COR-L47 (cell line): ENCODE data around the gene ZNF583.

ENCODE experiments used
- DNase-seq: peaks from one replicate; lab custom pipeline; 2025; lab: John Stamatoyannopoulos, UW

ZNF583 gene

DNA sequence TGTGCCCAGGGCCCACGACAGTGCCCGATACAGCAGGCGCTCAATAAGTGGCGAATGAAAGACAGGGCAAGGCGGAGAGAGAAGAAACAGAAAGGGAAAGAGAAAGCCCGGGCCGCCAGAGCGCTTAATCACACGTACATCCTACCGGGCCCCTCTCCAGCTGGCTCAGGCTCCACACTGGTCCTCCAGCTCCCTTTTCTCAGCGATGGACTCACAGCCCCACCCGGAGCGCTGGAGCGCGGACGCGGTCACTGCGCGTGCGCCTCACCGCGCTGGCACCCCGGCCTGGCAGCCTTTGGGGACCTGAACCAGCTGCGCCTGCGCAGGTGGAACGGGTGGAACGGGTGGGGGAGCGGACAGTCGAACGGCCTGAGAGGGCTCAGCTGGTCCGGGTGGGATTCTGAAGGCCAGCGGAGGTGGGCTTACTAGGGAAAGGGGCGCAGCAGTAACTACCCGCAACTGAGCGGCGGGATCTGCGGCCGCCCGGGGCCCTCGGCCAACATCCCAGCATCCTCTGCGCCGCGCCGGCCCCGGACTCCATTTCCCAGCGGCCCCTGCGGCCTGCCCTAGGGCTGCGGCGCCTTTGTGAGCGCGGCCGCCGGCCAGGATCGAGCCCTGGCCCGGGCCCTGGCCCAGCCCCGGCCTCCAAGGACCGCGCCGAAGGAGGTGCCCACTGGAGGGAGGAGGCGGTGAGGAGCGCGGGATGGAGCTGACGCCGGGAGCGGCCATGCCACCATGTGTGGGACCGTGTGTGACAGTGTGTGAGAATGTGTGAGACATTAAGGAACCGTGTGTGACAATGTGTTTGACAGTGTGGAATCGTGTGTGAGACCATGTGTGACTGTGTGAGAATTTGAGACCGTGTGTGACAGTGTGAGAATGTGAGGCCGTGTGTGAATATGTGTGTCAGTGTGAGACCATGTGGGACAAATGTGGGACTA is at the start of gene ZNF583:
TSS of gene ZNF583 (plus strand) at position 569 of the 941 bp plus-strand sequence. CDS start 2,783 bp downstream, outside the sequence.
- peak; percentile 88 for DNase-seq

DNA sequence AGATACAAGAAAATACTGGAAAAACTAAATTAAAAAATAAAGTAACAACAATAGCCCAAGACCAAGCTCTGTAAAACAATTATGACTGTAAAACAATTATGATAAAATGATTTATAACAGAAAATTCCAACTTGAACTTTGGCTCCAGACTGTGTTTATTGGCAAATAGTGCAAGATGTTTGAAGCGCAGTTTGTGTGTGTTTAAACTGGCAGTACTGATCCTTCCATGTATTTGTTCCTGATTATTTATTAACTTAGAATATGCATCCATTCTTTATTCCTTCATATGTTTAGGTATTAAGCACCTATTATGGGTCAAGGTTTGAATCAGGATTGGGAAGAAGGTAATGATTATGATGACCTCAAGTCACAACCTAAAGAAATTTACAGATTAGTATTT is 48.6 kb upstream of the ZNF583 start:
- no peak for DNase-seq

DNA sequence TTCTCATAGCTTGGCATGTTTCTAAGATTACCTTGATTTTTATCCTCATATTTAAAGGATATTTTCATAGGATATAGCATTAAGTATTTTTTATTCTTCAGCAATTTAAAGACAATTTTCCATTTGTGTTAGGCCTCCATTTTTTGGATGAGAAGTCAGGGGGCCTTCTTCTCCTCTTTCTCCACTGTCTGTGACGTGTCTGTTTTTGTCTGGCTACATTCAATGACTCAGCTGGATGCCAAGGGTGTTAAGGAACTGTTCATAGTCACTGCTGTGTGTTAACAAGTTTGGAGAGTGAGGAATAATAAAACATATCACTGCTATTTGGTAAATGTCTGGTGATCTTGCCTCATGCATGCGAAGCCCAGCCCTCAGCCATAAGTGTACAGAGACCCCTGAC is 47.2 kb upstream of the ZNF583 start:
- no peak for DNase-seq

DNA sequence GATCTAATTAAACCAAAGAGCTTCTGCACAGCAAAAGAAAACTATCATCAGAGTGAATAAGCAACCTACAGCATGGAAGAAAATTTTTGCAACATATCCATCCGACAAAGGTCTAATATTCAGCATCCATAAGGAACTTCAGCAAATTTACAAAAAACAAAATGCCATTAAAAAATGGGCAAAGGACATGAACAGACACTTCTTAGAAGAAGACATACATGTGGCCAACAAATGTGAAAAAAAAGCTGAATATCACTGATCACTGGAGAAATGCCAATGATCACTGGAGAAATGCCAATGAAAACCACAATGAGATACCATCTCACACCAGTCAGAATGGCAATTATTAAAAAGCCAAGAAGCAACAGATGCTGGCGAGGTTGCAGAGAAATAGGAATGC is 43.3 kb upstream of the ZNF583 start:
- no peak for DNase-seq

DNA sequence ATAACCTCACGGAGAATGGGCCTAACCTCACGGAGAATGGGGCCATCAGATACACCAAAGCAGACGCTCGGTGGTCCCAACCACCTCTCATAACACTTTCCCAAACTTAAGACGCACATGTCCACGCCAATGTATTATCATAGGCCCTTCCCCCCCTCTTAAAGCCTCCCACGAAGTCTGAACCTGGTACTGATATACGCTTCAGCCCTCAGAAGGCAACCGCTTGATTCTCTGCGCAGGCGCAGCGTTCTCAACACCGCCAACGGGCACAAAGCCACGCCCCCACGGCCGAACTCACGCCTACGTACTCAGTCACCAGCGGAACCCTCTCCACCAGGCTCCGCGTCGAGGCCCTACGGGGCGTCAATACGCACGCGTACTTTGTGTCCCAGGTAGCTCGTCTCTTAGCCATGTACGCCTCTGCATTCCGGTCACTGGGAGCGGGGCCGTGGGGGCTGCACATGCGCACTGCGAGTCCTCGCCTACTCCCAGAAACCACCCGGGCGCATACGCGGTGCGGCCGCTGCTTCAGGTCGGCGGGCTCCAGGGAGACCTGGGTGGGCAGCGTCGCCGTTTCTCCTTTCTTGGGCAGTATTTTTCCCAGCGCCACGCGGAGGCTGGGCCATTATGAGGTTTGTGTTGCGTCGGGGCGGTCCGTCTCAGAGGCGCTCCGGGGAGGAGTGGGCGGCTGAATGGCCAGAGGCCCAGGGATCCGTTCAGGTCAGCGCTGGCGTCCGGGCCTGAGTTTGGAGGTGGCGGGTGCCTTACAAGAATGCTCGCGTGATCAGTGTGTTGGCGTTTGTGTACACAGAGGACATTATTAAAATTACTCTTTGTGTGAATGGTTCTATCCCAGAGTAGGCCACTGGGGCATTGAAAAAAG is 36.1 kb upstream of the ZNF583 start:
- DNase-seq, result peak; percentile 94

DNA sequence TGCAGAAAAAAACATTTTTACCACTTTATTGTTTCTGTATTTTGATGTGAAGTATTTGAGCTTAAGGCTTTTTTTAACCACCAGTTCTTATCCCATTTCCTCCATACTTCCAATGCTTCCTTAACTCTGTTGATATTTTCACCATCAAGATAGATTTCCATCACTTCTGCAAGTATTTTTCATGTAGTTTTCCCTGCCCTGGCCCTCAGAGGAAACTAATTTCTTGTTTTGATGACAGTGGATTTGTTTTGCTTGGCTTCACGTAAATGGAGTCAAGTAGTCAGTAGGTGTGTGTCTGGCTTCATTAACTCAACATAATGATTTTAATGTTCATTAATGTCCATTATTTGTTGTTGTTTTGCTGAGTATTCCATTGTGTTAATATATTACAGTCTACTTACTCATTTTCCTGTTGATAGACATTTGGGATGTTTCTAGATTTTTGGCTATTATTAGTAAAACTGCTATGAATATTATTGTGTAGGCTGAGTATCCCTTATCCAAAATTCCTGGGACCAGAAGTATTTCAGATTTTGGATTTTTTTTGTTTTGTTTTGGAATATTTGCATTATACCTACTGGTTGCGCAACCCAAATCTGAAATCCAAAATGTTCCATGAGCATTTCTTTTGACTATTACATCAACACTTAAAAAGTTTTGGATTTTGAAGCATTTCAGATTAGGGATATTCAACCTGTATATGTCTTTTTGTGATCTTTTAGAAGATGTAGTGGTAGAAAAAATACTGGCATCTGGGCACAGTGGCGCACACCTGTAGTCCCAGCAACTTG is 34.1 kb upstream of the ZNF583 start:
- no peak for DNase-seq

DNA sequence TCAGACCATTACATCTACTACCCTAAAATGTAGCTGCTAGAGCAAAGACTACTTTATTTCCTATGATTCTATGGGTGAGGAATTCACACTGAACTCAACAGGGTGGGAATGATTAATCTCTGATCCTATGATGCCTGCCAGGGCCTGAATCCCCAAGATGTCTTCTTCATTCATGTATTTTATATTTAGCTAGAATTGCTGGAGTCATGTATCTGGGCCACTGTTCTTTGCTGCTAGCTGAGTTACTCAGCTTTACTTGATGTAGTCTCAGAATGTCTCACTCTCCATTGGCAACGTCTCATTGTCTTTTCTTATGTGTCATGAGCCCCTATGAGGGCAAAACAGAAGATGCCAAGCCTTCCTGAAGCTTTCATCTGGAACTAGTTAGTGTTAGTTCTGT is 31.9 kb upstream of the ZNF583 start:
- DNase-seq, result no peak

DNA sequence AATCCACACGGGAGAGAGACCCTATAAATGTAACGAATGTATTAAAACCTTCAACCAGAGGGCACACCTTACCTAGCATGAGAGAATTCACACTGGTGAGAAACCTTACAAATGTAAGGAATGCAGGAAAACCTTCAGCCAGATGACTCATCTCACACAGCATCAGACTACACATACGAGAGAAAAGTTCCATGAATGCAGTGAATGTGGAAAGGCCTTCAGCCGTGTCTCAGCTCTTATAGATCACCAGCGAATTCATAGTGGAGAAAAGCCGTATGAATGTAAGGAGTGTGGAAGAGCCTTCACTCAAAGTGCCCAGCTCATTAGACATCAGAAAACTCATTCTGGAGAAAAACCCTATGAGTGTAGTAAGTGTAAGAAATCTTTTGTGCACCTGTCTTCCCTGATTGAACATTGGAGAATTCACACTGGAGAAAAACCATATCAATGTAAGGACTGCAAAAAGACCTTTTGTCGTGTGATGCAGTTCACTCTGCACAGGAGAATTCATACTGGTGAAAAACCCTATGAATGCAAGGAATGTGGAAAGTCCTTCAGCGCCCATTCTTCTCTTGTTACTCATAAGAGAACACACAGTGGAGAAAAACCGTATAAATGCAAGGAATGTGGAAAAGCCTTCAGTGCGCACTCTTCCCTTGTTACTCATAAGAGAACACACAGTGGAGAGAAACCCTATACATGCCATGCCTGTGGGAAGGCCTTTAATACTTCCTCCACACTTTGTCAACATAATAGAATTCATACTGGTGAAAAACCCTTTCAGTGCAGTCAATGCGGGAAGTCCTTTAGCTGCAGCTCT is 26.8 kb upstream of the ZNF583 start:
- DNase-seq, result no peak

DNA sequence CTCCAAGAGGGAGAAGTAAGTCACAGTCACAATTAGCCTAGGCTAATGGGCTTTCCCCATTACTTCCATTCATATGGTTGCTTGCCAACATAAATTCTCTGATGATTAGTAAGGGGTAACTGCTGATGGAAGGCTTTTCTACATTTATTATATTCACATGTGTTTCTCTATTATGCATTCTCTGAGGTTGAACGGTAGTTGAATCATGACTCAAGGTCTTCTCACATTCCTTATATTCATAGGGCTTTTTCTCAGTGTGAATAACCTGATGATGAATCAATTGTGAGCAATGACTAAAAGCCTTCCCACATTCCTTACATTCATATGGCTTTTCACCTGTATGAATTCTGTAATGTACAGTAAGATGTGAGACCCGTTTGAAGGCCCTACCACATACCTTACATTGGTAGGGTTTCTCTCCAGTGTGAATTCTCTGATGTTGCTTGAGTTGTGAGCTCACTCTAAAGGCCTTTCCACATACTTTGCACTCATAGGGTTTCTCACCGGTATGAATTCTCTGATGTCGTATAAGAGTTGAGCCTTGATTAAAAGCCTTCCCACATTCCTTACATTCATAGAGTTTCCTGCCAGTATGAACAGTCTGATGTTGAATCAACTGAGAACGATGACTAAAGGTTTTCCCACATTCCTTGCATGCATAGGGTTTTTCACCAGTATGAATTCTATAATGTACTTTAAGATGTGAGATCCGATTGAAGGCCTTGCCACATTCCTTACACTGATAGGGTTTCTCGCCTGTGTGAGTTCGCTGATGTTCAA is 20.1 kb upstream of the ZNF583 start:
- DNase-seq, result no peak

DNA sequence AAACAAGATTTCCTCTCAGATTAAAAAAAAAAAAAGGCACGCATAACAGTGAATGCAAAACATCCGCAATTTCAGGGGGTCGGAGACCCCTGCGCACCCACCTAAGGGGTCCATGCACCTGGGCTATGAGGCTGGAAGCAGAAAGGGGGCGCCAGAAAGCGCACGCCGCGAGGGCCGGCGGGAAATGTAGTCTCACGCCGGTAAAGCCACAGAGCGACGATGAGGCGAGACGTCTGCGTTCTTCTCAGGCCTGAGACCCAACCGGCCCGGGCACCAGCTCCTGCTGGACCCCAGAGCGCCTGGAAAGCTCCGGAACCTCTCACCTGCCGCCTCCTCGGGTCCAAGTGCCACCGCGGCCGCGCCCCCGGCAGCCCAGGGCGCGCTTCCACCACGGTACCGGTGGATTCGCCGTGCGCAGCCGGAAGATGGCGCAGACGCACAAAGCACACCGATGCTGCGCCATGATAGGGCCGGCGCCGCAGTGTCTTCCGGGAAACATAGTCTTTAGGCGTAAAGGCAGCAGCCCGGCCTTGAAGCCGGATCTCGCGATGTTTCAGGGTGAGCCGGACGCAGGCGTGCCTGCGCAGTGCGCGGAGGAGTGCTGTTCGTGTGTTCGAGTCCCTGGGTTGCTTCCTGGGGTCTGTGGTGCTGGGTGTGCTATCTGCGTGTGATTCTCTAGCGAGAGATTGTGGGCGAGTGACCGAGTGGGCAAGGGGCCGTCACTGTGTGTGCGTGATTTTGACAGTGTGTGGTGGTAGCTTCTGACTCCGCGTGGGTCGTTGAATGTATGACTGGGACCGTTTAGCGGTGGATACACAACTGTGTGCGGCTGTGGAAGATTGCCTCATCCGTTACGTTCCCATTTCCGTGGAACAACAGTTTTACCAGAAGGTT is 10.8 kb upstream of the ZNF583 start, which contains the start of gene ZNF582:
TSS of gene ZNF582 (minus strand) at position 416 of the 894 bp plus-strand sequence. CDS start 1,782 bp downstream, outside the sequence.
- DNase-seq, result peak; percentile 96

DNA sequence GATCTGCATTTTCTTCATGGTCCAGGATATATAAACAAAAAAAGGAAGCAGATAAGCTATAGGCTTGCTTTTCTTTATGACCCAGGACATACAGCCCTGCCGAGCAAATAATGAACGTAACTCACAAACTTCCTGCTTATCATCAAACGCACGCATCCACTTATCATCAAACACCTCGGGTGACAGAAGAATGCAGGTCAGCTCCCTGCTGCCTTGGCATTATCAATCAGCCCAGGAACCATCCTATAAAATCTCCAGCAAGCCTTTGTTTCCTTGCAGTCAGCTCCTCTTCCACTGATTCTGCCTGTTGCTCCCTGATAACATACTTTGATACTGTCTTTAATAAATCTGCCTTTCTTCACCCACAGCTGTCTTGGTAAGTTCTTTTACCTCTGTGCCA is 5.3 kb upstream of the ZNF583 start:
- no peak for DNase-seq

DNA sequence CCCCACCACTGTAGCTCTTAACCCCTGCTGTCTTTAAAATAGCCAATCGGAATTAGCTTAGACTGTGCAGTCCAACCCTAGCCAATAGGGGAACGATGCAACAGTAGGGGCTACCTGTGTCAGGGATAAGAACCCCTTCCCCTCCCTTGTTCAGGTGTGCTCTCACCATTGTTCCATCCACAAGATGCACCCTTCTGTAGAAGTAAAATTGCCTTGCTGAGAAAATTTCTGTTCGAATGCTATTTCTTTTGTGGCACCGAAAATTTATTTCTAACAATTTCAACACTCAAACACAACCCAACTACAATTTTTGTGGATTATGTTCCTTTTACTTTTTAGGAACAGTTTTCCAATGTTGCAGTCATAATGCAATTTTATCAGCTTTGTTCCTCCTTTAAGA is 3.6 kb upstream of the ZNF583 start:
- DNase-seq, result no peak

DNA sequence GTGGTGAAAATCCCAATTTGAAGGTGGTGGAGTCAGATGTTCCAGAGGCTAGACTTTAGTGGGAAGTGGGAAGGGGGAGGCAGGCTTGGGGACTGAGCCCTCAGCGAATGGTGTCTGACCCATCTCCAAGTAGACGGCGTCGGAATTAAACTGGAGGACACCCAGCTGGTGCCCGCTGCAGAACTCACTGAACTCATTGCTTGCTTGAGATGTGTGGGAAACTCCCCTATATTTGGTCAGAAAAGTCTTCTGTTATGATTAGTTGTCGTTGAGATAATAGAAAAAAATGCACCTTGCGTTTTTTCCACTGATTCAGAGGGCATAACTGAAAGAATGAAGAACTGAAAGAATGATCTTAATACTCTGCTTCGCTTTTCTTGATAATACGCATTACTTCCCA is 871 bp upstream of the ZNF583 start:
- DNase-seq, result no peak

DNA sequence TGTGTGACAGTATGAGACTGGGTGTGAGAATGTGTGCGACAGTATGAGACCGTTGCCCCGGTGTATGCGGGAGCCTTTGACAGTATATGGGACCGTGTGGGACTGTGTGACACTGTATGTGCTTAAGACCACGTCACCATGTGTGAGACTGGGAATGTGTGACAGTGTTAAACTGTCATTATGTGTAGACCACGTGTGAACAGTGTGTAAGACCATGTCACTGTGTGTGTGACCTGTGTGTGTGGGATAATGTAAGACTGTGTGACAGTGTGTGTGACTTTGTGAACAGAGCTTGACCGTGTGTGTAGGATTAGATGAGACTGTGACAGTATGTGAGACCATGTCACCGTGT is 549 bp downstream of the ZNF583 start:
- no peak for DNase-seq

DNA sequence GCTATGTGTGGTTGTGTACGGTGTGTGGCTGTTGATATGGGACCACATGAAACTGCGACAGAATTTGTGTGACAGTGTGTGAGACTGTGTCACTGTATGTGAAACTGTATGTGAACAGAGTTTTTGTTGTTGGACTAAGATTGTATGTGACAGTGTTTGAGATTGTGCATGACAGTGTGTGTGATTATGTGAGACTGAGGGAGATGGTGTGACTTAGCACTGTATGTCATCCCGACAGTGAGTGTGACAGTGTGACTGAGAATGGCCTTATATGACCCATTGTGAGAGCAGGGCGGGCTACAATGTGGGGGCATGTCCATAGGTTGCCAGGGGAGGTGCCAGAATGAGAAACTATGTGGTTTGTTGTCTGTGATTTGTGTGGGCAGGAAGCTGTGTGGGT is 930 bp downstream of the ZNF583 start:
- no peak for DNase-seq

DNA sequence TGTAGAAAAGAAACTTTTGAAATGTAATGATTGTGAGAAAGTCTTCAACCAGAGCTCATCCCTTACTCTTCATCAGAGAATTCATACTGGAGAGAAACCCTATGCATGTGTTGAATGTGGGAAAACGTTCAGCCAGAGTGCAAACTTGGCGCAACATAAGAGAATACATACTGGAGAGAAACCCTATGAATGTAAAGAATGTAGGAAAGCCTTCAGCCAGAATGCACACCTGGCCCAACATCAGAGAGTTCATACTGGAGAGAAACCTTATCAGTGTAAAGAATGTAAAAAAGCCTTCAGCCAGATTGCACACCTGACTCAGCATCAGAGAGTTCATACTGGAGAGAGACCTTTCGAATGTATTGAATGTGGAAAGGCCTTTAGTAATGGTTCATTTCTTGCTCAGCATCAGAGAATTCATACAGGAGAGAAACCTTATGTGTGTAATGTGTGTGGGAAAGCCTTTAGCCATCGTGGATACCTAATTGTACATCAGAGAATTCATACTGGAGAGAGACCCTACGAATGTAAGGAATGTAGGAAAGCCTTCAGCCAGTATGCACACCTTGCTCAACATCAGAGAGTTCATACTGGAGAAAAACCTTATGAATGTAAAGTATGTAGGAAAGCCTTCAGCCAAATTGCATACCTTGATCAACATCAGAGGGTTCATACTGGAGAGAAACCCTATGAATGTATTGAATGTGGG is 19.3 kb downstream of the ZNF583 start:
- no peak for DNase-seq

DNA sequence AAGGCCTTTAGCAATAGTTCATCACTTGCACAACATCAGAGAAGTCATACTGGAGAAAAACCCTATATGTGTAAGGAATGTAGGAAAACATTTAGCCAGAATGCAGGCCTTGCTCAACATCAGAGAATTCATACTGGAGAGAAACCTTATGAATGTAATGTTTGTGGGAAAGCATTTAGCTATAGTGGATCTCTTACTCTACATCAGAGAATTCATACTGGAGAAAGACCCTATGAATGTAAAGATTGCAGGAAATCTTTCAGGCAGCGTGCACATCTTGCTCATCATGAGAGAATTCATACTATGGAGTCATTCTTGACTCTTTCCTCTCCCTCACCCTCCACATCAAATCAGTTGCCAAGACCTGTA is 19.8 kb downstream of the ZNF583 start:
- no peak for DNase-seq

DNA sequence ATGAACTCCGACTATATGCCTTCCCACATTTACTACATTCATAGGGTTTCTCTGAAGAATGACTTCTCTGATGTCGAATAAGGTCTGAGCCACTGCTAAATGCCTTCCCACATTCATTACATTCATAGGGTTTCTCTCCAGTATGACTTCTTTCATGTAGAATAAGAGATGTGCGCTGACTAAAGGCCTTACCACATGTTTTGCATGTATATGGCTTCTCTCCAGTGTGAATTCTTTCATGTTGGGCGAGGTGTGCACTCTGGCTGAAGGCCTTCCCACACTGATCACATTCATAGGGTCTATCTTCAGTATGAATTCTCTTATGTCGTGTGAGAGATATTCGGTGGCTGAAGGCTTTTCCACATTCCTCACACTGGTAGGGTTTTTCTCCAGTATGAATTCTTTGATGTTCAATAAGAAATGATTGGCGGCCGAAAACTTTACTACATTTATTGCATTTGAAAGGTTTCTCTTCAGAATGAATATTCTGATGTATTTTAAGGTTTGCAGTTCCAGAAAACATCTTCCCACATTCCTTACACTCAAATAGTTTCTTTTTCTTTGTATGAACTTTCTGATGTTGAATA is 37.2 kb downstream of the ZNF583 start:
- no peak for DNase-seq
